HEK293 (cell line): ENCODE data around the gene PCSK5.

Experiments used
- CTCF ChIP-seq: fragments of 450-650 bp; formaldehyde crosslinking; IDR thresholded peaks from 2 replicates; pipeline ENCODE4 v1.5.1; 2016; ENCODE audit warnings: missing biosample characterization, missing genetic modification characterization
- KLF9 ChIP-seq: fragments of 450-650 bp; formaldehyde crosslinking; IDR thresholded peaks from 2 replicates; pipeline ENCODE4 v1.5.1; 2016; ENCODE audit warnings: missing biosample characterization, missing genetic modification characterization, low read depth
- REST ChIP-seq: fragments of 450-650 bp; formaldehyde crosslinking; IDR thresholded peaks from 2 replicates; pipeline ENCODE4 v1.5.1; 2016; ENCODE audit warnings: missing biosample characterization, missing genetic modification characterization
- ZFP3 ChIP-seq: fragments of 450-650 bp; formaldehyde crosslinking; IDR thresholded peaks from 2 replicates; pipeline ENCODE4 v1.5.1; 2016; ENCODE audit warnings: low read depth, missing biosample characterization, missing genetic modification characterization
- ZNF670 ChIP-seq: fragments of 450-650 bp; formaldehyde crosslinking; IDR thresholded peaks from 2 replicates; pipeline ENCODE4 v1.5.1; 2016; ENCODE audit warnings: missing biosample characterization, missing genetic modification characterization, low read depth
- ZNF768 ChIP-seq: fragments of 450-650 bp; formaldehyde crosslinking; IDR thresholded peaks from 2 replicates; pipeline ENCODE4 v1.5.1; 2018; ENCODE audit warnings: missing biosample characterization, mild to moderate bottlenecking, missing genetic modification characterization

GRCh38 chr9:76192013-76192412, 301.5 kb downstream of the PCSK5 start:
- no peak for TF ChIP-seq CTCF (tag by site-specific recombination)
- no peak for TF ChIP-seq ZNF670 (tag by site-specific recombination)
- TF ChIP-seq ZFP3 (tag by site-specific recombination), result no peak
- no peak for TF ChIP-seq REST (tag by site-specific recombination)
- TF ChIP-seq ZNF768, result no peak
- TF ChIP-seq KLF9 (tag by site-specific recombination), result no peak
